ENCODE measurements around the gene ECEL1.
"Not testable (repeated sequence)": the region's sequence is repeated elsewhere in the genome, so short reads cannot be mapped to it uniquely, and the experiment has no call there.

ECEL1 gene

DNA sequence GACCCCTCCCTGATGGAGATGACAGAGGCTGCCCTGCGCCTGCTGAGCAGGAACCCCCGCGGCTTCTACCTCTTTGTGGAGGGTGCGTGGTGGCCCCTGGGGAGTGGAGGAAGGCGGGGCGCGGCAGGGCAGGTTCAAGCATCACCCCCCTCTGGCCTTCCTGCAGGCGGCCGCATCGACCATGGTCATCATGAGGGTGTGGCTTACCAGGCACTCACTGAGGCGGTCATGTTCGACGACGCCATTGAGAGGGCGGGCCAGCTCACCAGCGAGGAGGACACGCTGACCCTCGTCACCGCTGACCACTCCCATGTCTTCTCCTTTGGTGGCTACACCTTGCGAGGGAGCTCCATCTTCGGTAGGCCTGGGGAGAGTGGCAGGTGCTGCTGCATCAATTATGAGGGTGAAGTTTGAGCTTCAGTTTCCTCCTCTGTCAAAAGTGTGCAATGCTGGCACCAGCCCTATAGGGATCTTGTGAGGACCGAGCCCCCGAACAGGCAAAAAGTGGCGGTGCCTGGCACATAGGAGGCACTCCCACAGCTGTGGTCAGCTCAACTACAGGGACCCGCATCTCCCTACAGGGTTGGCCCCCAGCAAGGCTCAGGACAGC, 29.5 kb downstream of the ECEL1 start:
- no peak for DNase-seq

GRCh38 chr2:232457121-232458011, 30.3 kb downstream of the ECEL1 start:
- no peak for DNase-seq

- no peak for DNase-seq
Observed at GRCh38 chr2:232456296-232457120, 31.1 kb downstream of the ECEL1 start.

GRCh38 chr2:232455426-232456255, 32.0 kb downstream of the ECEL1 start, which contains the start of gene ALPI:
ALPI (plus strand) TSS chr2:232456153; CDS start chr2:232456200, 47 bp downstream.
- DNase-seq: no peak

- DNase-seq: no peak
Observed at GRCh38 chr2:232454630-232455029, 33.0 kb downstream of the ECEL1 start.

GRCh38 chr2:232451645-232452044, 36.0 kb downstream of the ECEL1 start:
- not testable (repeated sequence) for DNase-seq

GRCh38 chr2:232449964-232450363, 37.7 kb downstream of the ECEL1 start:
- DNase-seq: no peak

- no peak for DNase-seq
Observed at GRCh38 chr2:232448304-232448690, 39.3 kb downstream of the ECEL1 start.

GRCh38 chr2:232447638-232448303, 39.9 kb downstream of the ECEL1 start:
- DNase-seq: no peak

DNA sequence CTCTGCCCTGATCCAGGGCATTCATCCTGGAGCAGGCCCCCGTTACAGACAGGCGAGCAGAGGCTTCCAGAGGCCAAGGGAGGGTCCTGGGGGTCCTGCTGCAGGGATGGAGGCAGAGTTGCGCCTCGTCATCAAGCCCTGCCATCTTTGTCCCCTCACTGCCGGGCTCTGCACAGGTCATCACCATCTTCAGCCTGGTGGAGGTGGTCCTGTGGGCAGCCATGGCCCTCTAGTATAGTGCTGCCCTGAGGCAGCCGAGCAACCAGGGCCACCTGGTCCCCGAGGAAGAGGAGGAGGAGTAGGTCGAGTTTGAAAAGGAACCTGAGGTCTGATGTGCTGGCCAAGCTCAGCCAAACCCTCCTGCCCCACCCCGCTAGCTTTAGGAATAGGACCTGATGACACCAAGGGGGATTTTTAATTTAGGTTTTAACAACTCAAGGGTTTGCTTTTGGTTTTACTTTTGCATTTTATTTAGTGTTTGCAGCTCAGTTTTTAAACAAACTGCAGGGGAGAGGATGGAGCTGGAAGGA, 40.5 kb downstream of the ECEL1 start:
- no peak for DNase-seq

GRCh38 chr2:232446266-232446777, 41.3 kb downstream of the ECEL1 start:
- DNase-seq: not testable (repeated sequence)

DNA sequence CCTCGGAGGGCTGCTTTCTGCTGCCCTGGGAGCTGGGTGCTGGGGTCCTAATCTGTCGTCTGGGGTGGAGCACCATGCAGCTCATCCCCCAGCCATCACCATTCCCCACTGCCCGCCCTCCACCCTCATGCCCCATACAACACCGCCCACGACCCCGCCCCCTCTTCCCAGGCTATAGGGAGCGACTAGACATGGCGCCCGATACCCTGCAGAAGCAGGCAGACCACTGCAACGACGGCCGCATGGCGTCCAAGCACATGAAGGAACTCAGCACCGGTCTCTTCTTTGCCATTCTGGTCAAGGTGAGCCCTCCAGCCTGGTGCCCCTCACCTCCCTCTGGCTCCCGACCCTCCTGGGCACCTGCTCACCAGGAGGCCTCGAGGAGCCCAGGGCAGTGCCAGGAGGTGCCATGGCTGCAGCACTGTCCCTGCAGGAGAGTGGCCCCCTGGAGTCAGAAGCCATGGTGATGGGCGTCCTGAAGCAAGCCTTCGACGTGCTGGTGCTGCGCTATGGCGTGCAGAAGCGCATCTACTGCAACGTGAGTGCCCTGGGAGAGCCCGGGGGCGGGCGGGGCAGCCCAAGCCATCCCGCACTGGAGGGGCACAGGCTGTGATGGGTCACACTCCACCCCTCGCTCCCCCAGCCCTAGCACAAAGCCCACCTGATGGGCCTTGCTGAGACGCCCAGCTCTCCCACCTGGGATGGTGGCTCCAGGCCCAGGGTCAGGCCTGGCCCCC, 42.3 kb downstream of the ECEL1 start:
- not testable (repeated sequence) for DNase-seq

DNA sequence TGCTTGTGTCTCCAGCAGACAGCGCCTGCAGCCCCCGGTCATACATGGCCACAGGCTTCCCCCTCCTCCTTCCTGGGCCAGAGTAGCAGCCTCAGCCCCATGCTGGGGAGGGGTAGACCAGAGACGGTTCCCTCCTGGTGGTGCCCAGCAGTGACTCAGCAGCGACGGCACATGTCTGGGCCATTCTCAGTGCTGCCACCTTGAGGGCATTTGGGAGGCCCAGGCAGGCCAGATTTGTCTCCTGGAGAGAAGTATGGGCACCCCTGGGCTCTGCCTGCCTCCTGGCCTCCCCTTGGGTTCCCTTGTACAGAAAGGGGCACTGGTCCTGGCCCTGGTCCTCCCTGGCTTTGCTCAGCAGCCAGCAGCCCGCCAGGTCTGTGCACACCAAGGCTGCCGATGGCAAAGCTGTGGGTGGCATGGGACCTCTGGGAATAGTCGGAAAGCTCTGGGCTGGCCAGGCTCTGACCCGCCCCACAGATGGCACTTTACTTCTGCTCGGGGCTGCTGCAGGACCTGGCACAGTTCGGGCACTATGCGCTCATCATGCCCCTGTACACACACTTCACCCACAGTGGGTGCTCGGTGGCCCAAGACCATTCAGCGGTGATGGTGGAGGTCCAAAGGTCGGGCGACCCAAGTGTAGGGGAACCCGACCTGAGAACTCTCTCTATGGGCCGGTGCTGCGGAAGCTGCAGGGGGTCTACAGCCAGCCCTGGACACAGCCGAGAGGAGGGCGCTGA, 43.1 kb downstream of the ECEL1 start:
- DNase-seq: no peak

DNA sequence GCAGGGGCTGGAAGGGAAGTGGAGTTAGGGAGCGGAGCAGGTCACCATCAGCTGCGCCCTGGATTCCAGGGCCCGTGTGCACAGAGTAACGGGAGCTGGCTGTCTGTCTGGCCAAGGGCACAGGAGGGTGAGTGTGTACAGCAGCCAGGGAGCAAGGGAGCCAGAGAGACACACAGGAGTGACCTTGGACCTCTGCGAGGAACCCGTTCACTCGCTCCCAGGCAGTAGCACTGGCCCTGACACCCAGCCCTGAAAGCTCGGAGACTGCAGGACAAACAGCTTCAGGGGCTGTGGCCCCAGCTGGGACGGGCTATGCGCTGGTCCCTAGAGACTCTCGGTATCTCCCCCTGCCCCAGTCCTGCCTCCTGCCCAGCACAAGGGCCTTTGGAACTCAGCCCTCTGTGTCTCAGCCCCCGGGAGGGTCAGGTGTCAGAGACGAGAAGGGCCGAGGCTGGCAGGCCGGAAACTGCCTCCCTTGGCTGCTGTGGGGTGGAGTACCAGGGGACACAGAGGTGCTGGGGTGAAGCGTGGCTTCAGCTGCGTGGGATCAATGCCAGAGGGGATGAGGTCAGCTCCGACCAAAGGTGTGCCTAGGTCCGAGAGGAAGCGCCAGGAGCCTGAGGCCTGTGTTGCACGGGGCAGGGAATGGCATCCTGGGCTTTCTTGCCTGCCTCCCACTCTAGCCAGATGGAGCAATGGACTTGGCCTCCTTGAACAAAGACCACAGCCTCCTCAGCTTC, 43.8 kb downstream of the ECEL1 start:
- not testable (repeated sequence) for DNase-seq

DNA sequence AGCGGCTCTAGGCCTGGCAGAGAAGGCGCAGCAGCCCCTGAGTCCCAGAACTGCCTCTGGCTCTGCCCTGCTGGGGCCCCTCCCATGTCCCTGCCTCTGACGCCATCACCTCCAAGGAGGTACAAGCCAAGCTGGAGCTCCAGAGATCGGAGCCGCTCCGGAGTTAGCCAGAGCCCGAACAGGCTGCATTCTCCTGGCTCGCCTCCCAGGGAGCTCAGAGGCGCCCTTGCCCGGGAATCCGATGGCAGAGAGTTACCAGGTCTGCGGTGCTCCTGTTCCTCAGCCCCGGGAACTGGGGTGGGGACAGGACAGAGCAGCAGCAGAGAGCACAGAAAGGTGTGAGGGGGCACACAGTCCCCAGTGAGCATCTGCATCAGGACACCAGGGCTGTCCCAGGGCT, 44.6 kb downstream of the ECEL1 start:
- DNase-seq: not testable (repeated sequence)

GRCh38 chr2:232442431-232442830, 45.2 kb downstream of the ECEL1 start:
- DNase-seq: not testable (repeated sequence)

DNA sequence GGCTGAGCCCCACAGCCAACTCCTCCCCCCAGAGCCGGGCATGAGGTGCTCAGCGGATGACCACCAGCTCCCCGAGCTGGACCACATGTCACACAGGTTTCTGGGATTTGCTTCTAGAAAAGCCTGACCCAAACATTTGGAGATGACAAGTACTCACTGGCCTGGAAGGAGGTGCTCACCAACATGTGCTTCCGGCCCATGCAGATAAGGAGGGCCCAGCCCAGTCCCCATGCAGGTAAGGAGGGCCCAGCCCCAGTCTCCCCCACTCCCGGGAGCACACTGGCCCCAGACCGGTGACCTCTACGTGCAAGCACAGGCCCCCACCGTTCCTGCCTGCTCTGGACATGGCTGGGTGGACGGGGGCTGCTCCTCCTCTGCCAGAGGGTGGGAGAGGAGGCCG, 45.7 kb downstream of the ECEL1 start:
- not testable (repeated sequence) for DNase-seq

- DNase-seq: no peak
Observed at GRCh38 chr2:232441147-232441651, 46.4 kb downstream of the ECEL1 start.

Data from KG1 (cell line).